ENCODE results near the gene EVC2. TPM values are rescaled to one million over a fixed set of nuclear protein-coding genes. Genes with fewer than 3 reads are reported as not detected.

Gene EVC2
- polyA plus RNA-seq, 1 donor from 2014 or later, result 0.27 TPM

GRCh38 chr4:5742968-5743367 lies 34.6 kb upstream of the EVC2 start:
- no peak overlapping the region for H3K4me3 ChIP-seq (ENCODE audit: low read length)
- TF ChIP-seq EP300 (conservative IDR thresholded peaks at IDR 0.05; ENCODE audit: poor library complexity, severe bottlenecking), result no peak
- no peak for TF ChIP-seq TAF1 (IDR thresholded peaks at IDR 0.05; ENCODE audit: low read depth)
- TF ChIP-seq SMC3 (conservative IDR thresholded peaks at IDR 0.05; ENCODE audit: poor library complexity), result no peak
- no peak for TF ChIP-seq POLR2AphosphoS5 (IDR thresholded peaks at IDR 0.05)
- TF ChIP-seq EZH2 (IDR thresholded peaks at IDR 0.05; ENCODE audit: borderline replicate concordance, insufficient read depth, low read length, poor library complexity, severe bottlenecking), result no peak
- TF ChIP-seq REST (IDR thresholded peaks at IDR 0.05; ENCODE audit: borderline replicate concordance), result no peak
- TF ChIP-seq MXI1 (conservative IDR thresholded peaks at IDR 0.05; ENCODE audit: poor library complexity, severe bottlenecking), result no peak
- no peak for TF ChIP-seq RAD21 (conservative IDR thresholded peaks at IDR 0.05)
- no peak for TF ChIP-seq CTCF (IDR thresholded peaks at IDR 0.05; ENCODE audit: poor library complexity, severe bottlenecking)

GRCh38 chr4:5742388-5742787 lies 34.0 kb upstream of the EVC2 start:
- no peaks in the 10 kb centered on the region for H4K20me1 ChIP-seq (ENCODE audit: insufficient read depth)
- no peak overlapping the region for H3K4me3 ChIP-seq (ENCODE audit: low read length)
- H3K9me2 ChIP-seq (ENCODE audit: insufficient read depth, low read length), result no peaks in the 10 kb centered on the region
- H3K27me3 ChIP-seq (ENCODE audit: insufficient read depth, low read depth, low read length), result no peaks in the 10 kb centered on the region
- H3K36me3 ChIP-seq (ENCODE audit: insufficient read depth, low read length), result no peaks in the 10 kb centered on the region
- no peak overlapping the region for H2AFZ ChIP-seq (ENCODE audit: low read depth, low read length)
- no peaks in the 10 kb centered on the region for H3K9me3 ChIP-seq (ENCODE audit: low read length)
- no peak overlapping the region for H3K9ac ChIP-seq (ENCODE audit: low read length)
- no peak for TF ChIP-seq TAF1 (IDR thresholded peaks at IDR 0.05; ENCODE audit: low read depth)
- no peak for TF ChIP-seq CTCF (IDR thresholded peaks at IDR 0.05; ENCODE audit: poor library complexity, severe bottlenecking)
- TF ChIP-seq RAD21 (conservative IDR thresholded peaks at IDR 0.05), result no peak
- no peak for TF ChIP-seq MXI1 (conservative IDR thresholded peaks at IDR 0.05; ENCODE audit: poor library complexity, severe bottlenecking)
- TF ChIP-seq SMC3 (conservative IDR thresholded peaks at IDR 0.05; ENCODE audit: poor library complexity), result no peak
- TF ChIP-seq EP300 (conservative IDR thresholded peaks at IDR 0.05; ENCODE audit: poor library complexity, severe bottlenecking), result no peak
- no peak for TF ChIP-seq REST (IDR thresholded peaks at IDR 0.05; ENCODE audit: borderline replicate concordance)
- no peak for TF ChIP-seq POLR2AphosphoS5 (IDR thresholded peaks at IDR 0.05)
- no peak for TF ChIP-seq EZH2 (IDR thresholded peaks at IDR 0.05; ENCODE audit: borderline replicate concordance, insufficient read depth, low read length, poor library complexity, severe bottlenecking)
- H3K79me2 ChIP-seq (replicated peaks; ENCODE audit: insufficient read depth, low read length), result no peaks in the 10 kb centered on the region
- H3F3A ChIP-seq (ENCODE audit: insufficient read depth, low read length, poor library complexity, severe bottlenecking), result no peaks in the 10 kb centered on the region
- no peak overlapping the region for H3K4me2 ChIP-seq (ENCODE audit: low read length)
- H3K27ac ChIP-seq (ENCODE audit: low read length), result no peak overlapping the region

More at GRCh38 chr4:5742968-5743367, 34.6 kb upstream of the EVC2 start:
- no peaks in the 10 kb centered on the region for H3K79me2 ChIP-seq (replicated peaks; ENCODE audit: insufficient read depth, low read length)
- H3K36me3 ChIP-seq (ENCODE audit: insufficient read depth, low read length), result no peaks in the 10 kb centered on the region
- no peaks in the 10 kb centered on the region for H3K9me3 ChIP-seq (ENCODE audit: low read length)
- no peaks in the 10 kb centered on the region for H3F3A ChIP-seq (ENCODE audit: insufficient read depth, low read length, poor library complexity, severe bottlenecking)
- no peak overlapping the region for H3K9ac ChIP-seq (ENCODE audit: low read length)
- no peak overlapping the region for H2AFZ ChIP-seq (ENCODE audit: low read depth, low read length)
- H3K4me2 ChIP-seq (ENCODE audit: low read length), result no peak overlapping the region
- no peaks in the 10 kb centered on the region for H4K20me1 ChIP-seq (ENCODE audit: insufficient read depth)
- no peaks in the 10 kb centered on the region for H3K9me2 ChIP-seq (ENCODE audit: insufficient read depth, low read length)
- H3K27ac ChIP-seq (ENCODE audit: low read length), result no peak overlapping the region
- no peaks in the 10 kb centered on the region for H3K27me3 ChIP-seq (ENCODE audit: insufficient read depth, low read depth, low read length)
